PFSK-1 (cell line): ENCODE data around the gene PADI4.

ENCODE experiments used
- FOXP2 ChIP-seq: optimal IDR thresholded peaks from 2 replicates; pipeline ENCODE3; 2011; ENCODE audit warnings: borderline replicate concordance, control low read depth, inconsistent platforms; ENCODE audit not compliant: insufficient read depth; ENCODE audit errors: extremely low read length, extremely low read depth
- POLR2AphosphoS5 ChIP-seq: IDR thresholded peaks from 2 replicates; pipeline ENCODE4 v1.6.1; 2012; ENCODE audit warnings: low read depth, mild to moderate bottlenecking, control low read depth, low read length, moderate library complexity
- SIN3A ChIP-seq: IDR thresholded peaks from 2 replicates; pipeline ENCODE4 v1.6.1; 2012; ENCODE audit warnings: mild to moderate bottlenecking, low read length, moderate library complexity, borderline replicate concordance; ENCODE audit not compliant: insufficient read depth
- TAF1 ChIP-seq: IDR thresholded peaks from 2 replicates; pipeline ENCODE4 v1.6.1; 2012; ENCODE audit warnings: low read length, control low read depth, borderline replicate concordance; ENCODE audit not compliant: insufficient read depth
- TF ChIP-seq, protein P1 (sequence below), 2 experiments: IDR thresholded peaks; 2 replicates each; pipeline versions ENCODE4 v1.6.1 to v1.8.0; 2011 to 2012; ENCODE audit warnings: low read depth in 2 of 2, low read length in 2 of 2, control low read depth in 1 of 2, inconsistent platforms in 1 of 2, mild to moderate bottlenecking in 1 of 2, moderate library complexity in 1 of 2; ENCODE audit not compliant: insufficient read depth in 1 of 2

DNA sequence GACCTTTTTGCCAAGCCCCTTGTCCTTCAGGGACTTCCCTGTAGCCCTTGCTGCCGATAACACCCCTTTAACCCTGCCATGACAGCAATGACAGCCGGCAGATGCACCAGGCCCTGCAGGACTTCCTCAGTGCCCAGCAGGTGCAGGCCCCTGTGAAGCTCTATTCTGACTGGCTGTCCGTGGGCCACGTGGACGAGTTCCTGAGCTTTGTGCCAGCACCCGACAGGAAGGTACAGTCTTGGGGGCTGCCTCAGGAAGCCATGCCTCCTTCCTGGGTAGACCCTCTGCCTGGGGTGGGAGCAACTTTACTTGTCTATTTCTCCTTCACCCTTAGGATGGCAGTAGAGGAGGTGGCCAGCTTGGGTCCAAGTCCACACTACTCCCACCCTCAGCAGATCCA is 47.9 kb downstream of the PADI4 start:
- no peak for TF ChIP-seq POLR2AphosphoS5
- TF ChIP-seq, protein P1, sequence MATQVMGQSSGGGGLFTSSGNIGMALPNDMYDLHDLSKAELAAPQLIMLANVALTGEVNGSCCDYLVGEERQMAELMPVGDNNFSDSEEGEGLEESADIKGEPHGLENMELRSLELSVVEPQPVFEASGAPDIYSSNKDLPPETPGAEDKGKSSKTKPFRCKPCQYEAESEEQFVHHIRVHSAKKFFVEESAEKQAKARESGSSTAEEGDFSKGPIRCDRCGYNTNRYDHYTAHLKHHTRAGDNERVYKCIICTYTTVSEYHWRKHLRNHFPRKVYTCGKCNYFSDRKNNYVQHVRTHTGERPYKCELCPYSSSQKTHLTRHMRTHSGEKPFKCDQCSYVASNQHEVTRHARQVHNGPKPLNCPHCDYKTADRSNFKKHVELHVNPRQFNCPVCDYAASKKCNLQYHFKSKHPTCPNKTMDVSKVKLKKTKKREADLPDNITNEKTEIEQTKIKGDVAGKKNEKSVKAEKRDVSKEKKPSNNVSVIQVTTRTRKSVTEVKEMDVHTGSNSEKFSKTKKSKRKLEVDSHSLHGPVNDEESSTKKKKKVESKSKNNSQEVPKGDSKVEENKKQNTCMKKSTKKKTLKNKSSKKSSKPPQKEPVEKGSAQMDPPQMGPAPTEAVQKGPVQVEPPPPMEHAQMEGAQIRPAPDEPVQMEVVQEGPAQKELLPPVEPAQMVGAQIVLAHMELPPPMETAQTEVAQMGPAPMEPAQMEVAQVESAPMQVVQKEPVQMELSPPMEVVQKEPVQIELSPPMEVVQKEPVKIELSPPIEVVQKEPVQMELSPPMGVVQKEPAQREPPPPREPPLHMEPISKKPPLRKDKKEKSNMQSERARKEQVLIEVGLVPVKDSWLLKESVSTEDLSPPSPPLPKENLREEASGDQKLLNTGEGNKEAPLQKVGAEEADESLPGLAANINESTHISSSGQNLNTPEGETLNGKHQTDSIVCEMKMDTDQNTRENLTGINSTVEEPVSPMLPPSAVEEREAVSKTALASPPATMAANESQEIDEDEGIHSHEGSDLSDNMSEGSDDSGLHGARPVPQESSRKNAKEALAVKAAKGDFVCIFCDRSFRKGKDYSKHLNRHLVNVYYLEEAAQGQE (IDR thresholded peaks at IDR 0.05; ENCODE audit: insufficient read depth in 1 of 2, low read depth in 2 of 2, low read length in 2 of 2) = no peak
- no peak for TF ChIP-seq SIN3A
- no peak for TF ChIP-seq TAF1
- TF ChIP-seq FOXP2 = no peak
